IPS-20b (cell line): ENCODE results near the gene PLIN1.
A peak's percentile ranks its signal among the peaks of the same experiment; 100 is the strongest.

ENCODE experiments used
- H3K27ac ChIP-seq: one replicate; pipeline ENCODE4 v1.5.1; 2013; ENCODE audit warnings: low read length
- H3K27me3 ChIP-seq: 2 replicates; pipeline ENCODE4 v1.6.1; 2013; ENCODE audit warnings: mild to moderate bottlenecking, low read length, inconsistent platforms; ENCODE audit not compliant: insufficient read depth
- H3K36me3 ChIP-seq: 2 replicates; pipeline ENCODE4 v1.6.1; 2013; ENCODE audit warnings: low read depth, mild to moderate bottlenecking, inconsistent platforms, low read length, moderate library complexity; ENCODE audit not compliant: insufficient read depth
- H3K4me1 ChIP-seq: 2 replicates; pipeline ENCODE4 v1.6.1; 2013; ENCODE audit warnings: mild to moderate bottlenecking, control low read depth, inconsistent platforms, low read length, moderate library complexity; ENCODE audit not compliant: insufficient read depth
- H3K4me3 ChIP-seq: 2 replicates; pipeline ENCODE4 v1.5.1; 2013; ENCODE audit warnings: mild to moderate bottlenecking, low read length, inconsistent platforms
- H3K9ac ChIP-seq: 2 replicates; pipeline ENCODE4 v1.6.1; 2013; ENCODE audit warnings: low read depth, mild to moderate bottlenecking, inconsistent platforms, low read length, moderate library complexity
- H3K9me3 ChIP-seq: 2 replicates; pipeline ENCODE4 v1.6.1; 2013; ENCODE audit warnings: mild to moderate bottlenecking, low read depth, low read length, inconsistent platforms; ENCODE audit not compliant: insufficient read depth

The PLIN1 gene

DNA sequence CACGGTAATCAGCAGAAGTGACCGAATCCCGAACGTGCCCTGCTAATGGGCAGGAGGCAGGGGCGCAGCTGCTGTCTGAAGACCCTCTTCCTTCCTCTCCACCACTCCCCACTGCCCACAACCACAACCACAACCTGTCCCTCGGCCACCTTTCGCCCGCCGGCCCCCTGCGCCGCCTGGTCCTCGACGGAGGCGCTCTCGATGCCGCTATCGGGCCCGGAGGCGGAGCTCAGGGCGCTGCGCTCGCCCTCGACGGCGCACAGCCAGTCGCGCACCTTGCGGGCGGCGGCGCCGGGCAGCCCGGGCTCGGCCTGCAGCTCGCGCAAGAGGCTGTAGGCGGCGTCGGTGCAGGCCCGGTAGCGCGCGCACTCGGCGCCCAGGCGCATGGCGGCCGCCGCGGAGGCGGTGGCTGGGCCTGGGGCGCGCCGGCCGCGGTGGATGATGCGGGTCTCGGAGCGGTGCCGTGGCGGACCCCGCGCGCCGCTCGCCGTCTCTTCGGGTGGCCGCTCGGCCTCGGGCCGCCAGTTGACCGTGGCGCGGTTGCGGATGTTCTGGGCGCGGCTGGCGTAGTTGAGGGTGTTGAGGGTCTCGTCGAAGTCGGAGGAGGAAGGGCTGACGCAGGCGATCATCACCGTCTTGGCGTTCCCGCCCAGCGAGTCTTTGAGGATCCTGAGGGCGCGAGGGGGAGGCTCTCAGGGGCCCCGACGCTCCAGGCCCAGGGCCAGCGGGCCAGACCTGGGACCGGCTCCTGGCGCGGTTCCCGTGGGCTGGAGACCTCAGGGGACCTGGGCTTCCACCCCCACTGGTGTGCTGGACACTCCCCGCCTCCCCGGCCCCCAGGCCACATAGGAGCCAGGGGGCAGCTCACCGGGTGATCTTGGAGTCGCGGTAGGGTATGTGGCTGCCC lies 30.8 kb downstream of the PLIN1 start:
- Histone ChIP-seq H3K9me3 (no peaks in the 10 kb centered on the region), H3K4me1 (no peaks in the 10 kb centered on the region), H3K27me3 (no peaks in the 10 kb centered on the region), H3K9ac (no peak overlapping the region), H3K36me3 (peaks cover 31% of the 10 kb centered on the region), H3K4me3 (no peak overlapping the region), H3K27ac (no peak overlapping the region)

DNA sequence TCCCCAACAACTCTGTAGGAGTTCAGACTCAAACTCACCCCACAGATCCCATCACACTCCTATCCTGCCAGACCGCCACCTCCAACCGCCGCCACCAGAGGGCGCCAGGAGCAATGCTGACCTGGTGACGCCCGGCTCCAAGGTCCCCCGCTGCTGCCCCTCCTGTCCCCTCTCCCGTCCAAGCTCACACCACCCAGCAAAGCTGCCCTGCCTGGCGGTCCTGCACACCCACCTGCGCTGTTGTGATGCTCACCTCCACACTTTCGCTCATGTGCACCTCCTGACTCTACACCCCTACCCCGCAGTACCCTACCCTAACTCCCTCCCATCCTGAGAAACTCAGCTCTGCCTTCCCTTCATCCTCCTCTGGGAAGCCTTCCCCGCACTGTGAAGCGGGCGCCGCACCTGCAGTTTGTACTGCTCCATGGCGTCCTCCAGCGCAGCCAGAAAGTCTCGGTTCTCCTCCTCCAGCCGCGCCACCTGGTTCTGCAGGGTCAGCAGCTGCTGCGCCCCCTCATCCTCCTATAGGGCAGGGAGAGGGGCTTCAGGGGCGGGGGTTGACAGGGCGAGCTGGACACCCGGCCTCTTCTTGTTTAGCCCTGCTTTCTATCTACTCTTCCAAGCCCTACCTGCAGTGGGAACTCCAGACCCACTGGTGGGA lies 31.8 kb downstream of the PLIN1 start:
- H3K4me3 ChIP-seq, result 0 out of 2 replicates have a peak overlapping the region, but pooled peaks have one; percentile 34
- H3K27me3 ChIP-seq, result no peaks in the 10 kb centered on the region
- peaks cover 37% of the 10 kb centered on the region for H3K36me3 ChIP-seq
- no peak overlapping the region for H3K27ac ChIP-seq
- no peak overlapping the region for H3K9ac ChIP-seq
- H3K4me1 ChIP-seq, result no peaks in the 10 kb centered on the region
- no peaks in the 10 kb centered on the region for H3K9me3 ChIP-seq

DNA sequence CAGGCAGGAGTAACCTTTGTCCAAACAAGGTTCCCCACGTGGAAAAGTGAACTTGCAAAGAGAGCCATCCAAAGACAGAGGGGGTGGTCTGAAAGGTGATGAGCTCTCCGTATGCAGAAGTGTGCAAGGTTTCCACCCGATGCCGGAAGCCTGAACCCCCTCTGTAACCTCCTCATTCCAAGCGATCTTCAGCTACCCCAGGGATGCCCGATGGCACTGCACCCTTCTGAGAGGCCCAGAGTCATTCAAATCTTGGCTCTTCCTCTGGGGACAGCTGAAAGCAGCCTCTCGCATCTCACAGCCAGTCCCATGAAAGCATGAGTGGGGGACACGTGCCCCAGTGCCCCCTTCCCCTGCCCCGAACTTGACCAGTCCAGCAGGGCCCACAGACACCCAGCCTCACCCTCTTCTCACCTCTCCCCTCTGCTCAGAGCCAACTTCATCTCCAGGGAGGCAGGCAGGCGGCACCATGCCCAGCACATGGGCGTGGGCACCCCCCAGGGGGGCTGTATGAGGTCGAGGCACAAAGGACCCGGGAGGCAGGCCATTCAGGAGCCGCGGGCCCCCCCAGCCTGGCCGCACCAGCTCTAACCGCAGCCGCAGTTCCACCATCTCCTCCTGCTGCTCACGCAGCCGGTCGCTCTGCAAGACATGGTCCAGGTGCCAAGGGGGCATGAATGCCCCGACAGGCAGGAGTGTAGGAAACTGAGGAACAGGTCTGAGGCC lies 32.6 kb downstream of the PLIN1 start:
- Histone ChIP-seq H3K36me3 (peaks cover 29% of the 10 kb centered on the region), H3K27ac (no peak overlapping the region), H3K27me3 (no peaks in the 10 kb centered on the region), H3K9ac (no peak overlapping the region), H3K4me3 (no peak overlapping the region), H3K9me3 (no peaks in the 10 kb centered on the region), H3K4me1 (no peaks in the 10 kb centered on the region)

DNA sequence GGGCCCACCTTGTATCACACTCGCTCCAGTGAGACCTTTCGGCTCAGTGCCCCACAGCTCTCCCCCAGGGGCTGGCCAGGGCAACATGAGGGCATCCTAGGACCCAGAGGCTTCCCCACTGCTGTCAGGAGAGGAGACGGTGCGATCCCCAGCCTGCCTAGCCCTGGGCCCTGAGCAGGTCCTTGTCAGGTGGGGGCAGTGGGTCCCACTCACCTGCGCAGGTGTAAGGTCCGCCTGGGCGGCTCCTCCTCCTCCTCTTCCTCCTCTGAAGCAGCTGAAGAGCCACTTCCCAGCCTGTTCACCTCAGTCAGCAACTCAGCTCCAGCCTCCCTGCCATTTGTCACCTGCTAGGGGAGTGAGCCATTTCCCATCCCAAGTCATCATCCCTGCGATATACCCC lies 33.5 kb downstream of the PLIN1 start:
- Histone ChIP-seq H3K27ac (no peak overlapping the region), H3K9me3 (no peaks in the 10 kb centered on the region), H3K27me3 (no peaks in the 10 kb centered on the region), H3K4me3 (no peak overlapping the region), H3K9ac (no peak overlapping the region), H3K4me1 (no peaks in the 10 kb centered on the region), H3K36me3 (peaks cover 35% of the 10 kb centered on the region)

DNA sequence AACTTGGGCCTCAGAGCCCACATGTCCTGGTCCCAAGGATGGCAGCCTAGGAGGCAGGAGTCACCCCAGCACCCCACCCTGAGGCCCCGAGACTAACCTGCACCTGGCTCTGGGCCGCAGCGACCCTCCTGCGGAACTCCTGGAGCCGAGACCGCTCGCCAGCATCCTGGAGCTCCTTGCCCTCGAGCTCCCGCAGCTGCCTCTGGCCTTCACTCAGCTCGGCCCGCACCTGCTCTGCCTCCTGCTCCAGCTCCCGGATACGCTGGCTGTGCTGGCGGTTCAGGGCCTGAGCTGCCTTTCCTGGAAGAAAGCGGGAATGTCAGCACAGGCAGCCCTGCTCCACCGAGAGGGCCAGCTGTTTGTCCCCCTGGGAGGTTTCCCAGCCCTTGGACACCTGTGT lies 37.1 kb downstream of the PLIN1 start:
- H3K27me3 ChIP-seq, result no peaks in the 10 kb centered on the region
- no peak overlapping the region for H3K4me3 ChIP-seq
- H3K4me1 ChIP-seq, result no peaks in the 10 kb centered on the region
- peaks cover 3% of the 10 kb centered on the region; the same call in 1 of the 2 replicates for H3K9me3 ChIP-seq
- H3K27ac ChIP-seq, result no peak overlapping the region
- H3K9ac ChIP-seq, result no peak overlapping the region
- peaks cover 37% of the 10 kb centered on the region for H3K36me3 ChIP-seq

DNA sequence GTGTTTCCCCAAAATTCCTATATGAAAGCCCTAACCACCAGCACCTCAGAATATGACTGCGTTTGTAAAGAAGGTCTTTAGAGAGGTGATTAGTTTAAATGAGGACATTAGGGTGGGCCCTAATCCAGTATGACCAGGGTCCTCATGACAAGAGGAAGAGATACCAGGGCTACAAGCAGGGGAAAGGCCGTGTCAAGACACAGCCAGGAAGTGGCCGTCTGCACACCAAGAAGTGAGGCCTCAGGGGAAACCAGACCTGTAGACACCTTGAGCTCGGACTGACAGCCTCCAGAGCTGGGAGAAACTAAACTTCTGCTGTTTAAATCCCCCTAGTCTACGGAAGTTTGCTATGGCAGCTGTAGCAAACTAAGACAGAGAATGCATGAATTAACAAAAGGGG lies 38.1 kb downstream of the PLIN1 start:
- peaks cover 32% of the 10 kb centered on the region for H3K36me3 ChIP-seq
- no peak overlapping the region for H3K9ac ChIP-seq
- H3K27ac ChIP-seq, result no peak overlapping the region
- no peaks in the 10 kb centered on the region for H3K4me1 ChIP-seq
- no peak overlapping the region for H3K4me3 ChIP-seq
- no peaks in the 10 kb centered on the region for H3K27me3 ChIP-seq
- H3K9me3 ChIP-seq, result peaks cover 3% of the 10 kb centered on the region; the same call in 1 of the 2 replicates

DNA sequence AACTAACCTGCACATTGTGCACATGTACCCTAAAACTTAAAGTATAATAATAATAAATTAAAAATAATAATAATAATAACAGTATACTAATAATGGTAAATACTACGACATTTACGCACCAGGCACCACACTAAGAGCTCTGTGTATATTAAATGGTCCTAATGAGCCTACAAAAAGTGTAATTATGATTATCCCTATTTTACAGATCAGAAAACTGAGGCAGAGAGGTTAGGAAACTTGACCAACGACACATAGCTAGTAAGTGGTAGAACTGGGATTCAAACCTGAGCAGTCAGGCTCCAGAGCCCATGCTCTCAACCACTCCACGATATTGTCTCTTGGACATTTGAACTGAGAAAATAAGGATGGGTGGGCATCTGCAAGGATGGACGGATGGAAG lies 38.9 kb downstream of the PLIN1 start:
- H3K27ac ChIP-seq, result no peak overlapping the region
- peaks cover 29% of the 10 kb centered on the region for H3K36me3 ChIP-seq
- no peak overlapping the region for H3K4me3 ChIP-seq
- H3K4me1 ChIP-seq, result no peaks in the 10 kb centered on the region
- H3K9me3 ChIP-seq, result peaks cover 3% of the 10 kb centered on the region; the same call in 1 of the 2 replicates
- no peaks in the 10 kb centered on the region for H3K27me3 ChIP-seq
- H3K9ac ChIP-seq, result no peak overlapping the region

DNA sequence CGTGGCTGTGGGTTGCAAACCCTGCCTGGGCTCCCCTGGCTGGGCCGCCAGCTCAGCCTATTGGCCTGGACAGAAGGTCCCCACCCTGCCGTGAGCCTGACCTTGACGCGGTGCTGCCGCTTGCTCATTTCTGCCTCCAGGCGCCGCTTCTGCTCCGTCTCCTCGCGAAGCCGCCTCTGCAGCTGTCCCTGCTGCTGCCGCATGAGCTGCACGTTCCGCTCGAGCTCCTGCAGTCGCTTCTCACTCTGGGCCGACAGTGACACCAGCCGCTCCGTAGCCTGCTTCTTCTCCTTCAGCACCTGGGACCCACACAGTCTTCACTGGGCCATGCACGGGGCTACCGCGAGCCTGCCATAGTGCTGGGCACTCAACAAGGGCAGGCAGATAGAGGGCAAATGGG lies 45.6 kb downstream of the PLIN1 start:
- H3K9me3 ChIP-seq, result peaks cover 23% of the 10 kb centered on the region
- no peak overlapping the region for H3K9ac ChIP-seq
- H3K4me3 ChIP-seq, result no peak overlapping the region
- no peaks in the 10 kb centered on the region for H3K27me3 ChIP-seq
- peaks cover 52% of the 10 kb centered on the region for H3K36me3 ChIP-seq
- H3K27ac ChIP-seq, result no peak overlapping the region
- H3K4me1 ChIP-seq, result no peaks in the 10 kb centered on the region

DNA sequence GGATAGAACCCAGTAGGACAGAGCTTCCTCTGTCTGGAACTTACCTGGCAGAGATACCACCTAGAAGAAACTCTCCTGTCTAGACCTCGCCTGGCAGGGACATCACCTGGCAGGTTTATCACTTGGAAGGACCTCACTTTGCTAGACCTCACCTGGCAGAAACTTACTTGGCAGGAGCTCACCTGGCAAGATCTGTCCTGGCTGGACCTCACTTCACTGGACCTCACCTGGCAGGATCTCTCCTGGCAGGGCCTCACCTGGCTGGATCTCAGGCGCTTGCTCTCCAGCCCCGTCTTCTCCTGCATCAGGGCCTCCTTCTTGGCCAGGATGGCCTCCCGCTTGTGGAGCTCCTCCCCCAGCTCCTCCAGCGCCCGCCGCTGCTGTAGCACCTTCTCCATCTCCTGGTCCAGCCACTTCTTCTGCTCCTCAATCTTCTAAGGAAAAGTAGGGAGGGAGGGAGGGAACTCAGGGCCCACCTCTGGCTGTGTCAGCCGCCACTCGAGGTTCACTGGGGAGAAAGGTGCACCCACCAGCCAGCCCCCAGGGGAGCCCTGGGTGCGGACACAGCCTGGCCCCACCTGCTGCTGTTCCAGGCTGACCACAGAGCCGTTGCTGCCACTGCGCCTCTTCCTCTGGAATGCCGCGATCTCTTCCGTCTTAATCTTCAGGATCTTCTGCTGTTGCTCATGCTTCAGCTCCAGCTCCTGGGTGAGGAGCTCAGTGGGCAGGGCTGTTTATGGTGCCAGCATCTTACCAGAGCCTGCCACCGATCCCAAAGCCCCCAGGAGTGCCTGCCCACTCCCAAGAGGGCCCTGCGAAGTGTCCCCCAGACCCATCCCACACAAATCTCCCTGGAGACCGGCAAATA lies 46.4 kb downstream of the PLIN1 start:
- Histone ChIP-seq H3K9ac (no peak overlapping the region), H3K4me1 (no peaks in the 10 kb centered on the region), H3K27me3 (no peaks in the 10 kb centered on the region), H3K9me3 (peaks cover 23% of the 10 kb centered on the region), H3K4me3 (no peak overlapping the region), H3K27ac (no peak overlapping the region), H3K36me3 (peaks cover 59% of the 10 kb centered on the region)

DNA sequence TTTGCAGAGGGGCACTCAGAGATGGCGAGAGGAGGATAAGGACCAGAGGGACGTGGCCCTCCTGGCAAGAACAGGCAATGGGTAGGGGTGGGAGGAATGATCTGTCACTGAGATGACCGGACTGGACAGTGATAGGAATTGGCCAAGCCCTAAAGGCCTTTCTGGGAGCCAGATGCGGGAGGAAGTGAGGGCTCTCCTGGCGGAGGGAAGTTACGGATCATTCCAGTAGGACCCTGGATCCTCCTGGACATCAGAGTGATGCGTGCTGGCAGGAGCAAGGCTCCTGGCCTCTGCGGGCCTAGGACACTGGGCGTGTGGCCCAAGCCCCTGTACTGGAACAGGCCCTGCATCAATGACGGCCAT lies 47.3 kb downstream of the PLIN1 start:
- H3K27ac ChIP-seq, result no peak overlapping the region
- peaks cover 23% of the 10 kb centered on the region for H3K9me3 ChIP-seq
- H3K36me3 ChIP-seq, result peaks cover 69% of the 10 kb centered on the region
- no peaks in the 10 kb centered on the region for H3K4me1 ChIP-seq
- no peak overlapping the region for H3K4me3 ChIP-seq
- no peaks in the 10 kb centered on the region for H3K27me3 ChIP-seq
- H3K9ac ChIP-seq, result no peak overlapping the region
